Uterus (tissue), 4 donors: ENCODE measurements around the gene JPH3. TPM values are rescaled to one million over a fixed set of nuclear protein-coding genes. Genes with fewer than 3 reads are reported as not detected.

ENCODE experiments used
- DNase-seq, 2 donors: peaks; one replicate each; pipeline ENCODE4 v3.0.0-alpha.2; 2019 to 2020
- H3K27ac ChIP-seq, 2 donors: fragments of 200-600 bp; sonication (generic); 1 replicate in 1 of 2; 2 replicates in 1 of 2; pipeline ENCODE4 v1.5.1; 2016 to 2018
- H3K27me3 ChIP-seq, 2 donors: fragments of 200-600 bp; sonication (generic); one replicate each; pipeline ENCODE4 v1.5.1; 2018 to 2019; ENCODE audit warnings: control low read depth in 1 of 2
- H3K36me3 ChIP-seq, 2 donors: fragments of 200-600 bp; sonication (generic); one replicate each; pipeline ENCODE4 v1.5.1; 2019; ENCODE audit warnings: control low read depth in 1 of 2
- H3K4me1 ChIP-seq, 2 donors: fragments of 200-600 bp; sonication (generic); one replicate each; pipeline ENCODE4 v1.5.1; 2018 to 2019; ENCODE audit warnings: control low read depth in 1 of 2
- H3K4me3 ChIP-seq, 2 donors: fragments of 200-600 bp; sonication (generic); 1 replicate in 1 of 2; 2 replicates in 1 of 2; pipeline ENCODE4 v1.5.1; 2018 to 2019; ENCODE audit warnings: mild to moderate bottlenecking in 1 of 2
- H3K9me3 ChIP-seq, 2 donors: fragments of 200-600 bp; sonication (generic); one replicate each; pipeline ENCODE4 v1.5.1; 2019; ENCODE audit warnings: control low read depth in 1 of 2
- CTCF ChIP-seq, 4 experiments: fragments of 200-600 bp in 2 of 4; fragments of 450-650 bp in 2 of 4; sonication (generic) in 2 of 4; IDR thresholded peaks; one replicate each; pipeline ENCODE4 v1.5.1; 2016 to 2019; ENCODE audit warnings: antibody characterized with exemption in 4 of 4, mild to moderate bottlenecking in 2 of 4, moderate library complexity in 1 of 4
- POLR2A ChIP-seq, 2 donors: fragments of 450-650 bp; IDR thresholded peaks; one replicate each; pipeline ENCODE4 v1.6.1; 2016; ENCODE audit warnings: antibody characterized with exemption in 2 of 2, mild to moderate bottlenecking in 1 of 2, moderate library complexity in 1 of 2
- intact Hi-C: fragments of 100-400 bp; cut with DNase I; formaldehyde crosslinking; loops from one replicate; pipeline ENCODE4 v1.15.1; 2023; ENCODE audit warnings: low total_unique reads
- total RNA-seq, 4 donors: library from RNA; depleted of rRNA in 3 of 4; stranded (reverse); fragments of >200 nt in 3 of 4; gene quantifications; one replicate each; pipeline versions ENCODE4 v1.1.0 to v1.2.4, GENCODE V29; 2014 to 2023
- donor health status: DM: yes; HTN: yes; CAD: no.

The JPH3 gene
- total RNA-seq, 4 donors from 2014 or later = 0.27 to 1.1 TPM; not detected in 2

GRCh38 chr16:87669672-87670071 lies 67.4 kb downstream of the JPH3 start:
- intact Hi-C loops = no loop called here
- H3K4me3 ChIP-seq = no peak overlapping the region
- TF ChIP-seq CTCF (IDR thresholded peaks at IDR 0.05) (no peak), POLR2A (IDR thresholded peaks at IDR 0.05) (no peak)
- H3K27me3 ChIP-seq = no peaks in the 10 kb centered on the region
- no peak for DNase-seq
- H3K4me1 ChIP-seq = no peaks in the 10 kb centered on the region
- no peaks in the 10 kb centered on the region for H3K9me3 ChIP-seq
- H3K36me3 ChIP-seq = no peaks in the 10 kb centered on the region
- no peak overlapping the region for H3K27ac ChIP-seq

GRCh38 chr16:87671221-87671620 lies 68.9 kb downstream of the JPH3 start:
- no peak for DNase-seq
- no peaks in the 10 kb centered on the region for H3K4me1 ChIP-seq
- H3K4me3 ChIP-seq = no peak overlapping the region
- H3K27ac ChIP-seq = no peak overlapping the region
- H3K27me3 ChIP-seq = no peaks in the 10 kb centered on the region
- intact Hi-C loops = no loop called here
- H3K36me3 ChIP-seq = no peaks in the 10 kb centered on the region
- no peak for TF ChIP-seq CTCF (IDR thresholded peaks at IDR 0.05)
- no peak for TF ChIP-seq POLR2A (IDR thresholded peaks at IDR 0.05)
- no peaks in the 10 kb centered on the region for H3K9me3 ChIP-seq

GRCh38 chr16:87671715-87672270 lies 69.5 kb downstream of the JPH3 start:
- H3K27ac ChIP-seq = no peak overlapping the region
- intact Hi-C loops = no loop called here
- no peaks in the 10 kb centered on the region for H3K4me1 ChIP-seq
- H3K27me3 ChIP-seq = no peaks in the 10 kb centered on the region
- TF ChIP-seq POLR2A (IDR thresholded peaks at IDR 0.05) = no peak
- TF ChIP-seq CTCF (IDR thresholded peaks at IDR 0.05) = no peak
- no peak overlapping the region for H3K4me3 ChIP-seq
- no peaks in the 10 kb centered on the region for H3K9me3 ChIP-seq
- H3K36me3 ChIP-seq = no peaks in the 10 kb centered on the region
- DNase-seq = no peak

GRCh38 chr16:87674419-87674818 lies 72.1 kb downstream of the JPH3 start:
- H3K4me1 ChIP-seq = no peaks in the 10 kb centered on the region
- no peak overlapping the region for H3K4me3 ChIP-seq
- intact Hi-C loops = no loop called here
- H3K36me3 ChIP-seq = no peaks in the 10 kb centered on the region
- TF ChIP-seq POLR2A (IDR thresholded peaks at IDR 0.05) (no peak), CTCF (IDR thresholded peaks at IDR 0.05) (no peak)
- no peak for DNase-seq
- no peaks in the 10 kb centered on the region for H3K9me3 ChIP-seq
- no peaks in the 10 kb centered on the region for H3K27me3 ChIP-seq
- H3K27ac ChIP-seq = no peak overlapping the region

- no peak for DNase-seq
- intact Hi-C loops = no loop called here
- TF ChIP-seq POLR2A (IDR thresholded peaks at IDR 0.05) (no peak), CTCF (IDR thresholded peaks at IDR 0.05) (no peak)
- H3K4me3 ChIP-seq = no peak overlapping the region
- H3K27me3 ChIP-seq = no peaks in the 10 kb centered on the region
- H3K4me1 ChIP-seq = no peaks in the 10 kb centered on the region
- no peaks in the 10 kb centered on the region for H3K36me3 ChIP-seq
- H3K27ac ChIP-seq = no peak overlapping the region
- no peaks in the 10 kb centered on the region for H3K9me3 ChIP-seq
Measured at GRCh38 chr16:87675111-87675719, 72.9 kb downstream of the JPH3 start.
